OCI-M2 (cell line): ENCODE measurements around the gene ZNF300.
A peak's percentile ranks its signal among the peaks of the same experiment; 100 is the strongest.
"Not testable (repeated sequence)": the region's sequence is repeated elsewhere in the genome, so short reads cannot be mapped to it uniquely, and the experiment has no call there.

Source experiments
- DNase-seq: peaks from one replicate; lab custom pipeline; 2025; ENCODE audit not compliant: unreplicated experiment; lab: John Stamatoyannopoulos, UW

Gene ZNF300

GRCh38 chr5:150904479-150905311 lies at the start of gene ZNF300:
Gene ZNF300, minus strand, starts transcription at chr5:150904980. Its CDS starts 1,825 bp downstream, at chr5:150903155.
- DNase-seq = peak; percentile 13

- DNase-seq = no peak
These were observed 43.8 kb upstream of the ZNF300 start for GRCh38 chr5:150948539-150948938.

- DNase-seq = no peak
These were observed 41.6 kb upstream of the ZNF300 start for GRCh38 chr5:150946351-150946905.

GRCh38 chr5:150945947-150946346 lies 41.2 kb upstream of the ZNF300 start:
- DNase-seq = no peak

- DNase-seq = no peak
These were observed 40.7 kb upstream of the ZNF300 start for GRCh38 chr5:150945486-150945885.

GRCh38 chr5:150931368-150931965 lies 26.7 kb upstream of the ZNF300 start:
- DNase-seq = no peak

GRCh38 chr5:150918613-150919012 lies 13.8 kb upstream of the ZNF300 start:
- no peak for DNase-seq

GRCh38 chr5:150912312-150912814 lies 7.6 kb upstream of the ZNF300 start:
- no peak for DNase-seq

GRCh38 chr5:150905312-150905683 lies 518 bp upstream of the ZNF300 start:
- DNase-seq = no peak

GRCh38 chr5:150901446-150901845 lies 3.3 kb downstream of the ZNF300 start:
- no peak for DNase-seq

- no peak for DNase-seq
These were observed 9.1 kb downstream of the ZNF300 start for GRCh38 chr5:150895431-150896428.

GRCh38 chr5:150879358-150879757 lies 25.4 kb downstream of the ZNF300 start:
- DNase-seq = no peak

GRCh38 chr5:150862070-150862469 lies 42.7 kb downstream of the ZNF300 start:
- no peak for DNase-seq

GRCh38 chr5:150860246-150860821 lies 44.4 kb downstream of the ZNF300 start:
- no peak for DNase-seq

- not testable (repeated sequence) for DNase-seq
These were observed 48.1 kb downstream of the ZNF300 start for GRCh38 chr5:150856700-150857099.

GRCh38 chr5:150853561-150853960 lies 51.2 kb downstream of the ZNF300 start:
- DNase-seq = no peak

GRCh38 chr5:150851039-150851438 lies 53.7 kb downstream of the ZNF300 start:
- no peak for DNase-seq

GRCh38 chr5:150848271-150848670 lies 56.5 kb downstream of the ZNF300 start:
- DNase-seq = no peak

- no peak for DNase-seq
These were observed 57.5 kb downstream of the ZNF300 start for GRCh38 chr5:150847334-150847695.

GRCh38 chr5:150846654-150847333 lies 58.0 kb downstream of the ZNF300 start:
- DNase-seq = peak; percentile 9
